Measurements from ENCODE around the gene FBXL12.
"Not testable (repeated sequence)": the region's sequence is repeated elsewhere in the genome, so short reads cannot be mapped to it uniquely, and the experiment has no call there.

The FBXL12 gene, protein sequence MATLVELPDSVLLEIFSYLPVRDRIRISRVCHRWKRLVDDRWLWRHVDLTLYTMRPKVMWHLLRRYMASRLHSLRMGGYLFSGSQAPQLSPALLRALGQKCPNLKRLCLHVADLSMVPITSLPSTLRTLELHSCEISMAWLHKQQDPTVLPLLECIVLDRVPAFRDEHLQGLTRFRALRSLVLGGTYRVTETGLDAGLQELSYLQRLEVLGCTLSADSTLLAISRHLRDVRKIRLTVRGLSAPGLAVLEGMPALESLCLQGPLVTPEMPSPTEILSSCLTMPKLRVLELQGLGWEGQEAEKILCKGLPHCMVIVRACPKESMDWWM

DNA sequence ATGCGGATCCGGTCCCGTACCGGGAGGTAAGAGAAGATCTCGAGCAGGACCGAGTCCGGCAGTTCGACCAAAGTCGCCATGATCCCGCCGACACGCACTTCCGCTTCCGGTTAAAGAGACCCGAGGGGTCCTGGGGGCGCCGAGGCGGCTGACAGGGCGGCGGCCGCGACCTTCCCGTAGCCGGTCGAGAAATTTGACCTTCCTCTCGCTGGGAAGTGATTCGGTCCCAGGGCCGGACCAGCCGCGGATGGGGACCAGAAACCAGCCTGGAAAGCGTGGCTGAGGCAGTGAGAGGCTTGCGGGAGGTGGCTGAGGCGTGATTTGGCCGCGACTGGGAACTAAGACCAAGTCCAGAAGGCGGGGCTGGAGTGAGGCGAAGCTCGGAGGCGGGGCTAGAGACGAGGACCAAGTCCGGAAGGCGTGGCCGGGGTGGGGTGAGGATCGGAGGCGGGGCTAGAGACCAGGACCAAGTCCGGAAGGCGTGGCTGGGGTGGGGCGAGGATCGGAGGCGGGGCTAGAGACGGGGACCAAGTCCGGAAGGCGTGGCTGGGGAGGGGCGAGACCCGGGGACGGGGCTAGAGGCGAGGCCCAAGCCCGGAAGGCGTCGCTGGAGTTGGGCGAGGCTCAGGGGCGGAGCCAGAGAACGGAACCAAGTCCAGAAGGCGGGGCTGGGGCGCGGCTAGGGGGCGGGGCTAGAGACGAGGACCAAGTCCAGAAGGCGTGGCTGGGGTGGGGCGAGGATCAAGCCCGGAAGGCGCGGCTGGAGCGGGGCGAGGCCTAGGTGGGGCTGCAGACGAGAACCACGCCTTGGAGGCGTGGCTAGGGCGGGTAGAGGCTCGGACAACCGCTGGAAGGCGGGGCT lies at the start of gene FBXL12:
Gene FBXL12, minus strand, starts transcription at position 346 of the 862 bp plus-strand sequence. Its CDS starts 266 bp downstream, at position 80.
- peak; percentile 100 for DNase-seq

GRCh38 chr19:9865732-9866501 lies 47.0 kb upstream of the FBXL12 start:
- DNase-seq: no peak

GRCh38 chr19:9863759-9864158 lies 44.9 kb upstream of the FBXL12 start:
- DNase-seq: no peak

DNA sequence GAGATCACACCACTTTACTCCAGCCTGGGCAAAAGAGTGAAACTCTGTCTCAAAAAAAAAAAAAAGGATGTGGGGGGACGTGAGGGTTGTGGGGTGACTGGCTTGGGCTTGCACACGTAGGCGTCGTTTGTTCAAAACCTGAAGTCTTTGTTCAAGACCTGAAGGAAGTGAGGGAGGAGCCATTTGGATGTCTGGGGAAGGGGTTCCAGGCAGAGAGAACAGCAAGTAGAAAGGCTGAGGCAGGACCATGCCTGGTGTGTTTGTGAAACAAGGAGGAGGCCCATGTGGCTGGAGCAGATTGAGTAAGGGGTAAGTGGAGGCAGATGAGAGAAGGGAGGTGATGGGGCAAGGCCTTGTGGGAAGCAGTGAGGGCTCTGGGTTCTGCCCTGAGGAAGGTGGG lies 44.1 kb upstream of the FBXL12 start:
- no peak for DNase-seq

DNA sequence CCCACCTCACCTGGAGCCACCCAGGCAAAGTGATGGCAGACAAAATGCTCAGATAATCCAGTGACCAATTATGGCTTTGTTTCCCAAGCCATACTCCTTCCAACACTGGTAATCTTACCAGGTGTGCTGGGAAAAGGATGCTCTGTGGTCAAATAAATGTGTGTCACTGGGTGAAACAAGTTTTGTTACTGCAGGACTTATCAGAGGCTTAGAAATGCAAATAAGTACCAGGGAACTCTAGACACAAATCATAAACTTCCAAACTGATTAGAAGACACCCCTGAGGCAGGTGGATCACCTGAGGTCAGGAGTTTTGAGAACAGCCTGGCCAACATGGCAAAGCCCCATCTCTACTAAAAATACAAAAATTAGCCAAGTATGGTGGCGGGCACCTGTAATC lies 42.6 kb upstream of the FBXL12 start:
- DNase-seq: no peak

- DNase-seq: no peak
These were observed 41.5 kb upstream of the FBXL12 start for GRCh38 chr19:9860407-9860806.

GRCh38 chr19:9858766-9859165 lies 39.9 kb upstream of the FBXL12 start:
- no peak for DNase-seq

- no peak for DNase-seq
These were observed 39.3 kb upstream of the FBXL12 start for GRCh38 chr19:9857920-9858746.

- DNase-seq: no peak
These were observed 38.3 kb upstream of the FBXL12 start for GRCh38 chr19:9857076-9857721.

DNA sequence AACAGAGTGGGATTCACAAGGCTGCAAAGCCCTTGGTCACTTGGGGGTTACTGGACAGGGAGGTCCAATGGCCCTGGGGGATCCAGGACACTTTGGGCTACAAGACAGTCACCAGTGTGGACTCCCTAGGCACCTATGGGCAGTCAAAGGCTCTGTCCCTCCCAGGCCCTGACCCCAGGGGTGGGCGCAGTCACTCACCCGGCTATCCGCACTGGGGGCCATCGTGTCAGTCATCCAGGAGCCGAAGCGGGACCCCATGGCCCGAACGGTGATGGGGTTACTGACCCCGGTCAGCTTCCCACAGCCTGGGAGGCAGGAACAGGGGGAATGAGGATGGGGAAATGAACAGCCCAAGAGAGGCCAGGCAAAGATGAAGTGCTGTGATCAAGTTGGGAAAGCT lies 37.7 kb upstream of the FBXL12 start:
- DNase-seq: no peak

GRCh38 chr19:9854282-9854846 lies 35.5 kb upstream of the FBXL12 start:
- DNase-seq: no peak

- DNase-seq: no peak
These were observed 31.5 kb upstream of the FBXL12 start for GRCh38 chr19:9850235-9850959.

DNA sequence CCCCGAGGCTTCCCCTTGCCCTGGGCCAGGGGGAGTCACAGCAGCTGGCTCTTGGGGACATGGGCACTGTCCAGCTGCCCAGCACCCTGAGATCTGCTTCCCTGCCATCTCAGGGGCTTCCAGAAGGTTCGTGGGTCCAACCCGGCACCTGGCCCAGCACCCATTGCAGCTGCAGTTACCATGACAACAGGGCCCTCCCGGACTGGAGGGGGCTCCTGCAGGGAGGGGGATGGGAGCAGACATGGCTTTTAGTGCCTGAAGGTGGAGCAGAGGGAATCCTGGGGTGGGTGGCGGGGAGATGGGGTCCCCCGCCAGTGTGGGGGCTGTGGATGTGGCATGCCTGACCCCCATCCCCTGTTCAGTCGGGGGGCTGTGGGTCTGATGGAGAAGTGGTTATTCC lies 30.9 kb upstream of the FBXL12 start:
- DNase-seq: no peak

DNA sequence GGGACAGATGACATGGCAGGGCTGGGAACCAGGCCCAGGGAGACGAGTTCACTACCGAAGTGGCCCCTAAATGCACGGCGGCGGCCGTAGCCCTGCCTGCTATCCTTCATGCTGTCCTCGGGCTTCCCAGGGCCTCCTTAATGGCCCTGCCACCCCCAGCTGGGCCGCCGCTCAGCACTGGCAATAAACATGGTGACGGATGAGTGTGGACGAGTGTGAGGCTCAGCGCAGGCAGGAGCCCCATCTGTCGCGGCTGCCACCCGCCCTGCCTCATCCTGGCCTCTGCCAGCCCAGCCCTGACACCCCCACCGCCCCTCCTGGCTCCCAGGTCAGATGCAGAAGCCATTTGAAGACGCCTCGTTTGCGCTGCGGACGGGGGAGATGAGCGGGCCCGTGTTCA lies 29.9 kb upstream of the FBXL12 start:
- DNase-seq: no peak

GRCh38 chr19:9848060-9848459 lies 29.2 kb upstream of the FBXL12 start:
- no peak for DNase-seq

GRCh38 chr19:9847087-9847671 lies 28.3 kb upstream of the FBXL12 start:
- DNase-seq: no peak

DNA sequence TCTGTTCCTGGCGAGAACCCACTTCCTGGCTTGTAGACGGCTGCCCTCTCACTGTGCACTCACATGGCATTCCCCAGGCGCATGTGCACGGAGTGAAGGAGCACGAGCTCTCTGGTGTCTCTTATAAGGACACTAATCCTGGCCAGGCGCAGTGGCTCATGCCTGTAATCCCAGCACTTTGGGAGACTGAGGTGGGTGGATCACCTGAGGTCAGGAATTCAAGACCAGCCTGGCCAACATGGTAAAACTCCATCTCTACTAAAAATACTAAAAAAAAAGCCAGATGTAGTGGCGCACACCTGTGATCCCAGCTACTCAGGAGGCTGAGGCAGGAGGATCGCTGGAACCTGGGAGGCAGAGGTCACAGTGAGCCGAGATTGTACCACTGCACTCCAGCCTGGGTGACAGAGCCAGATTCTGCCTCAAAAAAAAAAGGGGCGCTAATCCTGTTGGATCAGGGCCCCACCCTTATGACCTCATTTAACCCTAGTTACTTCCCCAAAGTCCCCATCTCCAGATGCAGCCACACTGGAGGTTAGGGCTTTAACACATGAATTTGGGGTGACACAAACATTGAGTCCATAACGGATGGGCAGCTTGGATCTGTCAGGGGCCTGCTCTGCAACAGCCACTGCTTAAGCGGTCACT lies 24.9 kb upstream of the FBXL12 start:
- DNase-seq: not testable (repeated sequence)

DNA sequence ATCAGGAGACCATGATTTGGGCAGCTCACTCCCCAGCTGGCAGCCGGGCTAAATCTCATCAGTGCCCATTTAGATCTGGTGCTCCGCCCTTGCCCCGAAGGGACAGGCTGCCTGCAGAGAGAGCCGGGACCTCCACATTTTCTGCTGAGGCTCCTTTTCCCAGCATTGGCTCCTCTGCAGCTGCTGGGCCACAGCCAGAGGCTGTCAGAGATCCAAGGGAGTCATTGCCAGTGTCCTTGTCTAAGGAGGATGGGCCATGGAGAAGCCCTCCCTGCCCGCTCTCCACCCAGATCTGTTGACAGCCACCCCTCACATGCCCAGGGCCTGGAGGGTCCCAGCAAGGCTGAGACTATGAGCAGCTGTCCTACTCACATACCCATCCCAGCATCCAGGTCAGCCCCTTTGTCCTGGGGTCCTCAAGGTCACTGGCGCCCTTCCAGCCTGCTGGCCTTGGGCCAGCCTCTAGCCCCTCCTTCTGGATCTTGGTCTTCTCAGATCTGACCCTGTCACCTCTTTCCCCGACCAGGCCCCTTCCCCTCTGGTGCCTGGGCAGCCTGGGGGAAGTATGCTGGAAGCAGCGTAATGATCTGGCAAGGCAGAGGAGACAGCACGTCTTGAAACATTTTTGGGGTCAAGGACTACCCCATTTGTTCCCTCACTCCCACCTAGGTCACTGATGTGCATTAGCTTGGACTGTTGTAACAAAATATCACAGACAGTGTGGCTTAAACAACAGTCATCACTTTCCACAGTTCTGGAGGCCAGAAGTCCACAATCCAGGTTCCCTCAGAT lies 24.2 kb upstream of the FBXL12 start:
- no peak for DNase-seq

- DNase-seq: no peak
These were observed 20.5 kb upstream of the FBXL12 start for GRCh38 chr19:9839415-9839814.
